Vagina (tissue), 2 donors: ENCODE measurements around the gene KRTAP9-1.

Source experiments
- POLR2A ChIP-seq, 2 donors: fragments of 450-650 bp; IDR thresholded peaks; one replicate each; pipeline ENCODE4 v1.6.1; 2017; ENCODE audit warnings: antibody characterized with exemption in 2 of 2, mild to moderate bottlenecking in 2 of 2, moderate library complexity in 2 of 2
- POLR2AphosphoS5 ChIP-seq, 2 donors: sonication (generic); formaldehyde crosslinking; IDR thresholded peaks; one replicate each; pipeline ENCODE4 v1.9.0; 2017; ENCODE audit warnings: antibody characterized with exemption in 2 of 2, mild to moderate bottlenecking in 2 of 2, low read depth in 1 of 2; ENCODE audit not compliant: insufficient read depth in 1 of 2
- TF ChIP-seq, protein P1 (sequence below), 3 experiments: fragments of 450-650 bp in 2 of 3; fragments of 200-600 bp in 1 of 3; sonication (generic) in 1 of 3; IDR thresholded peaks; one replicate each; pipeline ENCODE4 v1.5.1; 2017 to 2019; ENCODE audit warnings: antibody characterized with exemption in 3 of 3, mild to moderate bottlenecking in 2 of 3, moderate library complexity in 2 of 3

DNA sequence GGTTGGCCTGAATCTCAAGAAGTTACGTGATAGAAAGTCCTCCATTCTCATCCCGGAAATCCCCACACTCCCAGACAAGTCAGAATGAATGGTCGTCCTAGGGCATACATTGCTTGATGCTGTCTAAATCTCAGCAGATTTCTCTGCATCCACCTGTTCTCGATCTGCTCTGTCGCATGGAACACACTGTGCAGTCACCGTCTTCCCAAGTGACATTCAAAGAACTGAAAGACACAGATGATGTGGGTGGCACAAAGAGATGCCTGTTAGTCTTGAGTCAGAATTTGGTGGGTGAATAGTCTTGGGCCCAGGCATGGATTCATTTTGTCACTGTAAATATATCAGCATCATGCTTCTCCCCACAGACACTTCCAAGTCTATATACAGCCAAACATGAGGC, 42.0 kb downstream of the KRTAP9-1 start:
- TF ChIP-seq, protein P1, sequence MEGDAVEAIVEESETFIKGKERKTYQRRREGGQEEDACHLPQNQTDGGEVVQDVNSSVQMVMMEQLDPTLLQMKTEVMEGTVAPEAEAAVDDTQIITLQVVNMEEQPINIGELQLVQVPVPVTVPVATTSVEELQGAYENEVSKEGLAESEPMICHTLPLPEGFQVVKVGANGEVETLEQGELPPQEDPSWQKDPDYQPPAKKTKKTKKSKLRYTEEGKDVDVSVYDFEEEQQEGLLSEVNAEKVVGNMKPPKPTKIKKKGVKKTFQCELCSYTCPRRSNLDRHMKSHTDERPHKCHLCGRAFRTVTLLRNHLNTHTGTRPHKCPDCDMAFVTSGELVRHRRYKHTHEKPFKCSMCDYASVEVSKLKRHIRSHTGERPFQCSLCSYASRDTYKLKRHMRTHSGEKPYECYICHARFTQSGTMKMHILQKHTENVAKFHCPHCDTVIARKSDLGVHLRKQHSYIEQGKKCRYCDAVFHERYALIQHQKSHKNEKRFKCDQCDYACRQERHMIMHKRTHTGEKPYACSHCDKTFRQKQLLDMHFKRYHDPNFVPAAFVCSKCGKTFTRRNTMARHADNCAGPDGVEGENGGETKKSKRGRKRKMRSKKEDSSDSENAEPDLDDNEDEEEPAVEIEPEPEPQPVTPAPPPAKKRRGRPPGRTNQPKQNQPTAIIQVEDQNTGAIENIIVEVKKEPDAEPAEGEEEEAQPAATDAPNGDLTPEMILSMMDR (IDR thresholded peaks at IDR 0.05): no peak
- no peak for TF ChIP-seq POLR2AphosphoS5 (IDR thresholded peaks at IDR 0.05; ENCODE audit: insufficient read depth in 1 of 2, low read depth in 1 of 2)
- TF ChIP-seq POLR2A (IDR thresholded peaks at IDR 0.05): no peak
